ENCODE measurements around the gene NR3C2. TPM values are rescaled to one million over a fixed set of nuclear protein-coding genes. Genes with fewer than 3 reads are reported as not detected.

Gene NR3C2
- total RNA-seq, 1 experiment from 2014 or later: 0.96 TPM

DNA sequence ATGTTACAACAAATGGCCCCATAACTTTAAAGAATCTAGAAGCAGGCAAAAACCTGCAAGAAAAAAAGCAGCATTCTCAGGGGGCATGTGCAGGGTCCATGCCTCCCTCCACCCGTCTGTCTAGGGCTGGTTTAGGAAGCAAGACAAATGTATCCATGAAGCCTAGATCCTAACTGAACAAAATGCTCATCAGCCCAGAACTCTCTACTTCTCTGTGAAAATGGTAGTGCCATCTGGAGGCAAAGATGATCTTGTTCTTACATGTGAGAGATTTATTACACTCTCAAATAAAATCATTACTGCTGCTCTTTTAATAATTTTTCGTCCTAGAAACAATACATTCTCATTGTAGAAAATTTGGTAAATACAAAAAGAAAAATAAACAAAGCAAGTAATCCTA is 26.7 kb downstream of the NR3C2 start:
- no peak for DNase-seq
- TF ChIP-seq, protein P1, sequence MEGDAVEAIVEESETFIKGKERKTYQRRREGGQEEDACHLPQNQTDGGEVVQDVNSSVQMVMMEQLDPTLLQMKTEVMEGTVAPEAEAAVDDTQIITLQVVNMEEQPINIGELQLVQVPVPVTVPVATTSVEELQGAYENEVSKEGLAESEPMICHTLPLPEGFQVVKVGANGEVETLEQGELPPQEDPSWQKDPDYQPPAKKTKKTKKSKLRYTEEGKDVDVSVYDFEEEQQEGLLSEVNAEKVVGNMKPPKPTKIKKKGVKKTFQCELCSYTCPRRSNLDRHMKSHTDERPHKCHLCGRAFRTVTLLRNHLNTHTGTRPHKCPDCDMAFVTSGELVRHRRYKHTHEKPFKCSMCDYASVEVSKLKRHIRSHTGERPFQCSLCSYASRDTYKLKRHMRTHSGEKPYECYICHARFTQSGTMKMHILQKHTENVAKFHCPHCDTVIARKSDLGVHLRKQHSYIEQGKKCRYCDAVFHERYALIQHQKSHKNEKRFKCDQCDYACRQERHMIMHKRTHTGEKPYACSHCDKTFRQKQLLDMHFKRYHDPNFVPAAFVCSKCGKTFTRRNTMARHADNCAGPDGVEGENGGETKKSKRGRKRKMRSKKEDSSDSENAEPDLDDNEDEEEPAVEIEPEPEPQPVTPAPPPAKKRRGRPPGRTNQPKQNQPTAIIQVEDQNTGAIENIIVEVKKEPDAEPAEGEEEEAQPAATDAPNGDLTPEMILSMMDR (conservative IDR thresholded peaks at IDR 0.05): no peak
- TF ChIP-seq EZH2 (IDR thresholded peaks at IDR 0.05; ENCODE audit: low read depth): no peak

DNA sequence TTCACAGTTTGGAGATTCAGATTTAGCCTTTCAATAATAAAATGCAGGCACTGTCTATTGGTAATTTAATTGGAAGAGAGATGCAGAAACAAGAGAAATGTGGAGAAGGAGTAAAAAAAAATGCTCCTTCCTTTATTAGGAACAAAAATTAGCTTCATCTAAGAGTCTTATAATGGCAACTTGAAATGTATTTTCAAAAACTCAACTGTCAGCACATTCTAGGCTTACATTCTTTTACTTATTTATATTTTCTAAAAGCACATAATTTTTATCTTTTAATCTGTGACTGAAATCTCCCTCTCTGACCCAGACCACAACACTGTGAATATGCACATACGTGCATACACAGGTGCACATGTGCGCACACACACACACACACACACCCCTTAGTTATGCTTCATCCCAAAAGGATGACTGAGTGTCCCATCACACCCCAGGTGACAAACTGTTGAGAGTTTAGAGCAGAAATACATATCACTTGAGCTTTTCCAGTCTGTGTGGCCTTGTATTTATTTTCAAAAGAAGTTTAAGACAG is 29.7 kb downstream of the NR3C2 start:
- Histone ChIP-seq H3K4me2 (no peak overlapping the region), H3K27me3 (ENCODE audit: insufficient read depth, low read depth) (no peaks in the 10 kb centered on the region), H3K9me3 (ENCODE audit: insufficient read depth, low read depth) (no peaks in the 10 kb centered on the region), H2AFZ (no peak overlapping the region), H4K20me1 (ENCODE audit: insufficient read depth) (no peaks in the 10 kb centered on the region), H3K4me3 (no peak overlapping the region), H3F3A (ENCODE audit: insufficient read depth, low read depth) (no peaks in the 10 kb centered on the region), H3K4me1 (replicated peaks; ENCODE audit: insufficient read depth) (no peaks in the 10 kb centered on the region), H3K36me3 (ENCODE audit: low read depth) (no peaks in the 10 kb centered on the region), H3K27ac (no peak overlapping the region), H3K9me2 (ENCODE audit: insufficient read depth) (no peaks in the 10 kb centered on the region), H3K79me2 (ENCODE audit: low read depth) (no peaks in the 10 kb centered on the region)
- intact Hi-C loops (cut with micrococcal nuclease; ENCODE audit: unreplicated experiment): no loop called here
- TF ChIP-seq, protein P1 (conservative IDR thresholded peaks at IDR 0.05): no peak
- no peak for TF ChIP-seq EZH2 (IDR thresholded peaks at IDR 0.05; ENCODE audit: low read depth)
- BruUV-seq (replicated peaks): no TSS peak
- ChIA-PET CTCF (no interaction called here), POLR2A (ENCODE audit: unreplicated experiment) (no interaction called here)
- no peak for DNase-seq

More for the DNA sequence above, 26.7 kb downstream of the NR3C2 start:
- Histone ChIP-seq H3K9me3 (ENCODE audit: insufficient read depth, low read depth) (no peaks in the 10 kb centered on the region), H3K4me3 (no peak overlapping the region), H3F3A (ENCODE audit: insufficient read depth, low read depth) (no peaks in the 10 kb centered on the region), H3K9me2 (ENCODE audit: insufficient read depth) (no peaks in the 10 kb centered on the region), H3K27ac (no peak overlapping the region), H2AFZ (no peak overlapping the region), H3K27me3 (ENCODE audit: insufficient read depth, low read depth) (no peaks in the 10 kb centered on the region), H3K79me2 (ENCODE audit: low read depth) (no peaks in the 10 kb centered on the region), H3K4me1 (replicated peaks; ENCODE audit: insufficient read depth) (no peaks in the 10 kb centered on the region), H3K36me3 (ENCODE audit: low read depth) (no peaks in the 10 kb centered on the region), H4K20me1 (ENCODE audit: insufficient read depth) (no peaks in the 10 kb centered on the region), H3K4me2 (no peak overlapping the region)
- ChIA-PET POLR2A (ENCODE audit: unreplicated experiment) (no interaction called here), CTCF (no interaction called here)
- intact Hi-C loops (cut with micrococcal nuclease; ENCODE audit: unreplicated experiment): no loop called here
- BruUV-seq (replicated peaks): no TSS peak

DNA sequence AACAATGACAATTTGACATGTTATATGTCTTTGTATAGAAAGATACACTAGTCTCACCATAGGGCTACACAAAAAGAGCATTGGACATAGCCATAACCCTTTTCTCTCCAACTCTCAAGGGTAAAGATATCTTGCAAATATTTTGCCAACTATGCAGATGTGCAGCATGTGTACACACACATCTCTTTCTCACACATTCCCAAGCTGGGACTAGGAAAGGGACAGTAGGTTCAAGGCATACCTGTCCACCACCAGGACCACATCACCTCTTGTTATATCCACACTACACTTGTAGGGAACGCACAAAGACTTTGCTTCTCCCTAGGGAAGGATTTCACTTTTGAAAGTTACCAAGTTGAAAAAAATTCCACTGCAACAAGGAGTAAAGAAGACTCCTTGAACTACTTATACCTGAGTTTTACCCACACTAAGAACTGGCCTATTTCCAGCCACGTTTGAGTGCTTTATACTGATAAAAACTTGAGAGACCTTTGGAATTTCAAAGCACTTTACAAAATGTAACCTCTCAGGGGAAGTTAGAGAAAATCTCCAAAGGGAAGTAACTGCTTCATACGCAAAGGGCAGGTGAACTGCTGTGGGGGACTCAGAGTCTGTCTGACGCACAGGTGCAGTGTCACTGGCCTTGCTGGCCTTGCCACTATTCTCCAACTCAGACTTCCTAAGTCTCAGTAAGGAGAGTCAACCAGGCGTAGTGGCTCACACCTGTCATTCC is 36.9 kb downstream of the NR3C2 start:
- no peaks in the 10 kb centered on the region for H3K9me2 ChIP-seq (ENCODE audit: insufficient read depth)
- POLR2A ChIA-PET (ENCODE audit: unreplicated experiment): no interaction called here
- no peaks in the 10 kb centered on the region for H3K79me2 ChIP-seq (ENCODE audit: low read depth)
- no peaks in the 10 kb centered on the region for H3F3A ChIP-seq (ENCODE audit: insufficient read depth, low read depth)
- no peak overlapping the region for H3K27ac ChIP-seq
- no peaks in the 10 kb centered on the region for H3K36me3 ChIP-seq (ENCODE audit: low read depth)
- BruUV-seq (replicated peaks): no TSS peak
- no peak overlapping the region for H3K4me3 ChIP-seq
- no peaks in the 10 kb centered on the region for H3K27me3 ChIP-seq (ENCODE audit: insufficient read depth, low read depth)
- DNase-seq: no peak
- intact Hi-C loops (cut with micrococcal nuclease; ENCODE audit: unreplicated experiment): no loop called here
- CTCF ChIA-PET: no interaction called here
- TF ChIP-seq, protein P1 (conservative IDR thresholded peaks at IDR 0.05): no peak
- no peak for TF ChIP-seq EZH2 (IDR thresholded peaks at IDR 0.05; ENCODE audit: low read depth)
- no peaks in the 10 kb centered on the region for H3K4me1 ChIP-seq (replicated peaks; ENCODE audit: insufficient read depth)
- no peaks in the 10 kb centered on the region for H3K9me3 ChIP-seq (ENCODE audit: insufficient read depth, low read depth)
- no peak overlapping the region for H2AFZ ChIP-seq
- no peak overlapping the region for H3K4me2 ChIP-seq
- H4K20me1 ChIP-seq (ENCODE audit: insufficient read depth): no peaks in the 10 kb centered on the region

Data from PC-9 (cell line).